Thyroid gland (tissue), 4 donors: ENCODE results near the gene TRIM45.

Source experiments
- CTCF ChIP-seq, 6 experiments: fragments of 200-600 bp in 3 of 6; fragments of 450-650 bp in 3 of 6; sonication (generic) in 3 of 6; IDR thresholded peaks; one replicate each; pipeline ENCODE4 v1.5.1; 2016 to 2019; ENCODE audit warnings: antibody characterized with exemption in 6 of 6, mild to moderate bottlenecking in 2 of 6, inconsistent platforms in 1 of 6, moderate library complexity in 1 of 6
- POLR2A ChIP-seq, 2 donors: fragments of 450-650 bp; IDR thresholded peaks; one replicate each; pipeline ENCODE4 v1.6.1; 2017; ENCODE audit warnings: antibody characterized with exemption in 2 of 2, mild to moderate bottlenecking in 2 of 2, moderate library complexity in 1 of 2

- TF ChIP-seq CTCF (IDR thresholded peaks at IDR 0.05) (no peak), POLR2A (IDR thresholded peaks at IDR 0.05) (no peak)
These were observed 33.9 kb downstream of the TRIM45 start for GRCh38 chr1:117087686-117088085.
